H1 (cell line): Measurements from ENCODE around the gene CEP41. TPM values are rescaled to one million over a fixed set of nuclear protein-coding genes. Genes with fewer than 3 reads are reported as not detected.

Experiments used
- BRCA1 ChIP-seq: IDR thresholded peaks from 2 replicates; pipeline ENCODE4 v1.6.1; 2012; ENCODE audit warnings: low read depth, low read length, improper control_type of control experiment
- TBP ChIP-seq: IDR thresholded peaks from 2 replicates; pipeline ENCODE4 v1.6.1; 2011; ENCODE audit warnings: low read depth, low read length, improper control_type of control experiment
- polyA plus RNA-seq, 7 experiments: library from polyadenylated mRNA; depleted of rRNA in 3 of 7; stranded (reverse) in 5 of 7; unstranded in 2 of 7; fragments of >200 nt in 5 of 7; fragments of 200-250 nt in 2 of 7; gene quantifications; 1 replicate in 5 of 7; 2 replicates in 1 of 7; 4 replicates in 1 of 7; pipeline versions ENCODE4 v1.2.1 to v1.2.3, GENCODE V29; 2011 to 2013; ENCODE audit warnings: missing spikeins in 2 of 7, mixed read lengths in 2 of 7
- total RNA-seq: library from RNA; stranded (reverse); fragmentation: NEBNext Ultra II Directional; extraction: Animal tissue kit (Norgen Biotek cat#: 25700); gene quantifications from 2 replicates; pipeline ENCODE4 v1.2.1, GENCODE V29; 2021

CEP41 gene
- total and polyA plus RNA-seq, 2 of the 8 experiments (the other 6 are each of a cell fraction or from before 2014, with no cell fraction given), result 9.3 to 12.8 TPM

DNA sequence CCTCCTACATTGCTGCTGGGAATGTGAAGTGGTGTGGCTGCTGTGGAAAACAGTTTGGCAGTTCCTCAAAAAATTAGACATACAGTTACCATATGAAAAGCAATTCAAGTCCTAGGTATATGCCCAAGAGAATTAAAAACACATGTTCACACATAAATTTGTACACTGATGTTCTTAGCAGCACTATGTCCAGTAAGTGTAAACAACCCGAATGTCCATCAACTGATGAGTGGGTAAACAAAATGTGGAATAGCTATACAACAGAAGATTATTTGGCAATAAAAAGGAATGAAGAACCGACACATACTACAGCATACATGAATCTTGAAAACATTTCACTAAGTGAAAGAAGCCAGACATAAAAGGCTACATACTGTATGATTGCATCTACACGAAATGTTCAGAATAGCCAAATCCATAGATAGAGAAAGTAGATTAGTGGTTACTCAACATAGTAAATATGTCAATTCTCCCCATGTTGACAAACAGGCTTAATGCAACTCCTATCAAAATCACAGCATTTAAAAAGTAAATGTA is 17.2 kb downstream of the CEP41 start (continued):
- TF ChIP-seq TBP (no peak), BRCA1 (no peak)
